Measurements from ENCODE around the gene CFHR5. TPM values are rescaled to one million over a fixed set of nuclear protein-coding genes. Genes with fewer than 3 reads are reported as not detected.

The CFHR5 gene
- total and polyA plus RNA-seq, 2 donors (not counting 3 experiments of a cell fraction or from before 2014, with no cell fraction given): not detected

DNA sequence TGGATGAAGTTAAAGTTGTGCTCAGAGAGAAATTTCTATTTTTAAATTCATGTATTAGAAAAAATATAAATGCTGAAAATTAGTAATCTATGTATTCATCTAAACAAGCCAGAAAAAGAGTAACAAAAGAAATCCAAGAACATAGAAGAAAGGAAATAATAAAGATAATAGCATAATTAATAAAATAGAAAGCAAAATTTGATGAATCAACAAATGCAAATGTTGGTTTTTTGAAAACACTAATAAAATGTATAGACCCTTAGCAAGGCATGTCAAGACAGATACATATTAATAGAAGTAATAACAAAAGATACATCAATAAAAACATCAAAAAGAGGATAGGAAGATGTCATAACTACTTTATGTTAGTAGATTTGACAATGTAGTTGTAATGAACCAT is 71.7 kb downstream of the CFHR5 start:
- POLR2A ChIA-PET: no interaction called here
- no peaks in the 10 kb centered on the region for H3K9me1 ChIP-seq (replicated peaks; ENCODE audit: control insufficient read depth, extremely low read depth, insufficient read depth, low read length)
- BruUV-seq (replicated peaks): no TSS peak

More for the DNA sequence above, 71.7 kb downstream of the CFHR5 start:
- no peaks in the 10 kb centered on the region for H3K9me3 ChIP-seq (replicated peaks; ENCODE audit: control insufficient read depth, insufficient read depth, low read length)
- no peaks in the 10 kb centered on the region for H3K36me3 ChIP-seq (ENCODE audit: control insufficient read depth in 2 of 2, extremely low read depth in 1 of 2, insufficient read depth in 2 of 2, low read length in 2 of 2)
- no peaks in the 10 kb centered on the region for H3K4me1 ChIP-seq (ENCODE audit: control insufficient read depth, extremely low read depth, insufficient read depth, low read length)
- dilution Hi-C loops (cut with MboI; ENCODE audit: extremely low pct_ligation_motif_present, low sequenced_read_pairs) (no loop called here), intact Hi-C loops (cut with micrococcal nuclease) (no loop called here)
- no peaks in the 10 kb centered on the region for H3K79me2 ChIP-seq (ENCODE audit: control insufficient read depth, insufficient read depth, low read length)
- H4K20me1 ChIP-seq (replicated peaks; ENCODE audit: control insufficient read depth, extremely low read depth, insufficient read depth, low read length): no peaks in the 10 kb centered on the region
- no peak for TF ChIP-seq MYC (IDR thresholded peaks at IDR 0.05; ENCODE audit: low read depth, low read length)
- no peak for TF ChIP-seq JUN (IDR thresholded peaks at IDR 0.05; ENCODE audit: borderline replicate concordance, insufficient read depth, insufficient read length, low read depth)
- TF ChIP-seq POLR2A (IDR thresholded peaks at IDR 0.05; ENCODE audit: low read depth, low read length): no peak
- no peak for TF ChIP-seq POLR2AphosphoS5 (IDR thresholded peaks at IDR 0.05; ENCODE audit: insufficient read depth, low read depth, low read length)
- no peak for TF ChIP-seq EZH2 (IDR thresholded peaks at IDR 0.05; ENCODE audit: borderline replicate concordance, low read depth, low read length, severe bottlenecking)
- TF ChIP-seq GATA2 (IDR thresholded peaks at IDR 0.05; ENCODE audit: insufficient read depth, insufficient read length, low read depth, low read length): no peak
- TF ChIP-seq, protein P1, sequence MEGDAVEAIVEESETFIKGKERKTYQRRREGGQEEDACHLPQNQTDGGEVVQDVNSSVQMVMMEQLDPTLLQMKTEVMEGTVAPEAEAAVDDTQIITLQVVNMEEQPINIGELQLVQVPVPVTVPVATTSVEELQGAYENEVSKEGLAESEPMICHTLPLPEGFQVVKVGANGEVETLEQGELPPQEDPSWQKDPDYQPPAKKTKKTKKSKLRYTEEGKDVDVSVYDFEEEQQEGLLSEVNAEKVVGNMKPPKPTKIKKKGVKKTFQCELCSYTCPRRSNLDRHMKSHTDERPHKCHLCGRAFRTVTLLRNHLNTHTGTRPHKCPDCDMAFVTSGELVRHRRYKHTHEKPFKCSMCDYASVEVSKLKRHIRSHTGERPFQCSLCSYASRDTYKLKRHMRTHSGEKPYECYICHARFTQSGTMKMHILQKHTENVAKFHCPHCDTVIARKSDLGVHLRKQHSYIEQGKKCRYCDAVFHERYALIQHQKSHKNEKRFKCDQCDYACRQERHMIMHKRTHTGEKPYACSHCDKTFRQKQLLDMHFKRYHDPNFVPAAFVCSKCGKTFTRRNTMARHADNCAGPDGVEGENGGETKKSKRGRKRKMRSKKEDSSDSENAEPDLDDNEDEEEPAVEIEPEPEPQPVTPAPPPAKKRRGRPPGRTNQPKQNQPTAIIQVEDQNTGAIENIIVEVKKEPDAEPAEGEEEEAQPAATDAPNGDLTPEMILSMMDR (IDR thresholded peaks at IDR 0.05; ENCODE audit: extremely low read depth in 1 of 2, insufficient read depth in 1 of 2, low read depth in 1 of 2, low read length in 2 of 2): no peak
- no peak for TF ChIP-seq FOS (IDR thresholded peaks at IDR 0.05; ENCODE audit: borderline replicate concordance, insufficient read depth, low read length)
- TF ChIP-seq, protein P2, sequence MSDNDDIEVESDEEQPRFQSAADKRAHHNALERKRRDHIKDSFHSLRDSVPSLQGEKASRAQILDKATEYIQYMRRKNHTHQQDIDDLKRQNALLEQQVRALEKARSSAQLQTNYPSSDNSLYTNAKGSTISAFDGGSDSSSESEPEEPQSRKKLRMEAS (IDR thresholded peaks at IDR 0.05; ENCODE audit: insufficient read depth, insufficient read length): no peak
- no peak for FAIRE-seq
- CTCF ChIA-PET: no interaction called here
- no peak overlapping the region for H3K4me3 ChIP-seq (replicated peaks in 1 of 3; ENCODE audit: insufficient read depth in 1 of 3, low read depth in 1 of 3, low read length in 3 of 3)
- no peak overlapping the region for H2AFZ ChIP-seq (ENCODE audit: low read depth, low read length)
- no peaks in the 10 kb centered on the region for H3K27me3 ChIP-seq (ENCODE audit: control insufficient read depth in 2 of 2, insufficient read depth in 2 of 2, low read length in 2 of 2)
- no peak overlapping the region for H3K27ac ChIP-seq (ENCODE audit: insufficient read depth, low read depth, low read length)
- H3K9ac ChIP-seq (replicated peaks; ENCODE audit: extremely low read depth, insufficient read depth, low read length): no peak overlapping the region
- H3K4me2 ChIP-seq (ENCODE audit: insufficient read depth, low read length): no peak overlapping the region
- no peak for DNase-seq (ENCODE audit: low read depth, low spot score)

Small RNAs within 50 kb of the gene (small RNA-seq; reads per million reads assigned to genes)
- not detected for gene AL139418.1 (ENCODE audit: insufficient read depth, insufficient read length, low read depth, low replicate concordance)

Other genes with a start within 250 kb of the CFHR5 start
- gene CFHR3, start 202.7 kb upstream of the CFHR5 start, total RNA-seq: not detected in 2 replicates
- gene CFHR3, start 202.7 kb upstream of the CFHR5 start, polyA plus RNA-seq: not detected in 2 replicates
- not detected in 2 replicates for gene CFHR1, start 157.8 kb upstream of the CFHR5 start, total RNA-seq
- 0.11 and 0.13 TPM in 2 replicates for gene CFHR1, start 157.8 kb upstream of the CFHR5 start, polyA plus RNA-seq
- gene CFHR4, start 89.5 kb upstream of the CFHR5 start, total RNA-seq: not detected in 2 replicates
- not detected in 2 replicates for gene CFHR4, start 89.5 kb upstream of the CFHR5 start, polyA plus RNA-seq
- gene CFHR2, start 33.8 kb upstream of the CFHR5 start, total RNA-seq: not detected in 2 replicates
- gene CFHR2, start 33.8 kb upstream of the CFHR5 start, polyA plus RNA-seq: not detected in 2 replicates
- not detected in 2 replicates for gene F13B, start 89.7 kb downstream of the CFHR5 start, total RNA-seq
- not detected in 2 replicates for gene F13B, start 89.7 kb downstream of the CFHR5 start, polyA plus RNA-seq
- gene ASPM, start 169.1 kb downstream of the CFHR5 start, total RNA-seq: 44.6 and 55.1 TPM in 2 replicates
- gene ASPM, start 169.1 kb downstream of the CFHR5 start, polyA plus RNA-seq: 3.2 and 5.3 TPM in 2 replicates
- 4.6 and 5.4 TPM in 2 replicates for gene ZBTB41, start 223.7 kb downstream of the CFHR5 start, total RNA-seq
- 1.0 and 1.1 TPM in 2 replicates for gene ZBTB41, start 223.7 kb downstream of the CFHR5 start, polyA plus RNA-seq